SK-N-MC (cell line): ENCODE results near the gene NEURL1.

Experiments used
- EZH2 ChIP-seq: fragments of 200-600 bp; sonication (generic); IDR thresholded peaks from one replicate; pipeline ENCODE4 v1.6.1; 2017; ENCODE audit warnings: antibody characterized with exemption
- POLR2AphosphoS5 ChIP-seq: IDR thresholded peaks from 2 replicates; pipeline ENCODE4 v1.6.1; 2012; ENCODE audit warnings: mild to moderate bottlenecking, low read depth, low read length, borderline replicate concordance

- TF ChIP-seq EZH2 (no peak), POLR2AphosphoS5 (no peak)
Measured at GRCh38 chr10:103552856-103553742, 59.6 kb downstream of the NEURL1 start.
